Stimulated activated CD4-positive, alpha-beta T cell treated with anti-CD3 and anti-CD28 coated beads, Interleukin-2, amount 100 ng/mL, for 4 hours (primary cell): ENCODE data around the gene SETD3.

Experiments used
- DNase-seq: peaks from one replicate; pipeline ENCODE4 v3.0.0-alpha.2; 2020; ENCODE audit warnings: low read depth

Gene SETD3

GRCh38 chr14:99497894-99498293 lies 17.2 kb upstream of the SETD3 start:
- no peak for DNase-seq

GRCh38 chr14:99497341-99497740 lies 16.7 kb upstream of the SETD3 start:
- no peak for DNase-seq

- no peak for DNase-seq
These were observed 3.4 kb upstream of the SETD3 start for GRCh38 chr14:99484106-99484505.

GRCh38 chr14:99481745-99482099 lies 1.1 kb upstream of the SETD3 start:
- no peak for DNase-seq

- DNase-seq = peak; percentile 100
These were observed 472 bp upstream of the SETD3 start, which contains the start of gene CCNK for GRCh38 chr14:99480917-99481744. Gene CCNK, plus strand, starts transcription at chr14:99481409. Its CDS starts 11,269 bp downstream, at chr14:99492678.

GRCh38 chr14:99479160-99479905 lies 1.3 kb downstream of the SETD3 start:
- no peak for DNase-seq

GRCh38 chr14:99478128-99478527 lies 2.5 kb downstream of the SETD3 start:
- no peak for DNase-seq

- no peak for DNase-seq
These were observed 3.8 kb downstream of the SETD3 start for GRCh38 chr14:99476864-99477263.

GRCh38 chr14:99475660-99476059 lies 5.0 kb downstream of the SETD3 start:
- no peak for DNase-seq

- DNase-seq = no peak
These were observed 5.5 kb downstream of the SETD3 start for GRCh38 chr14:99475179-99475578.

- DNase-seq = no peak
These were observed 7.2 kb downstream of the SETD3 start for GRCh38 chr14:99473458-99473857.

GRCh38 chr14:99472937-99473336 lies 7.7 kb downstream of the SETD3 start:
- DNase-seq = no peak

- no peak for DNase-seq
These were observed 8.9 kb downstream of the SETD3 start for GRCh38 chr14:99471731-99472130.

- no peak for DNase-seq
These were observed 11.6 kb downstream of the SETD3 start for GRCh38 chr14:99468836-99469592.

- no peak for DNase-seq
These were observed 12.6 kb downstream of the SETD3 start for GRCh38 chr14:99468081-99468480.

- no peak for DNase-seq
These were observed 13.2 kb downstream of the SETD3 start for GRCh38 chr14:99467336-99468078.

- no peak for DNase-seq
These were observed 13.9 kb downstream of the SETD3 start for GRCh38 chr14:99466758-99467157.

- DNase-seq = no peak
These were observed 15.4 kb downstream of the SETD3 start for GRCh38 chr14:99465288-99465687.

- no peak for DNase-seq
These were observed 16.7 kb downstream of the SETD3 start for GRCh38 chr14:99463974-99464373.

- DNase-seq = no peak
These were observed 18.4 kb downstream of the SETD3 start for GRCh38 chr14:99462210-99462609.

GRCh38 chr14:99461411-99462085 lies 19.1 kb downstream of the SETD3 start:
- DNase-seq = no peak
